GM18520 (cell line): ENCODE measurements around the gene CALCOCO2.
"Not testable (repeated sequence)": the region's sequence is repeated elsewhere in the genome, so short reads cannot be mapped to it uniquely, and the experiment has no call there.

Experiments
- ATAC-seq: cut with Tn5 transposase; IDR thresholded peaks from one replicate; pipeline ENCODE4 v1.9.1; 2021; ENCODE audit not compliant: unreplicated experiment

CALCOCO2 gene

DNA sequence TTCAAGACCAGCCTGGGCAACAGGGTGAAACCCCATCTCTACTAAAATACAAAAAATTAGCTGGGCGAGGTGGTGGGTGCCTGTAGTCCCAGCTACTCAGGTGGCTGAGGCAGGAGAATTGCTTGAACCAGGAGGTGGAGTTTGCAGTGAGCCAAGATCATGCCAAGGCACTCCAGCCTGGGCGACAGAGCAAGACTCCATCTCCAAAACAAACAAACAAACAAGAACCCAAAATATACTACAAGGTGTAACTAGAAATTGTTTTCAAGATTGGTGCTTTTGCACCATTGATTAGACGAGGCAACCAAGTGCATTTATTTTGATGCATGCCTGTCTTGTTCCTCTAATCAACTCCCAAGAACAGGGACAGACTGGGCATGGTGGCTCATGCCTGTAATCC is 41.6 kb downstream of the CALCOCO2 start:
- ATAC-seq: not testable (repeated sequence)

DNA sequence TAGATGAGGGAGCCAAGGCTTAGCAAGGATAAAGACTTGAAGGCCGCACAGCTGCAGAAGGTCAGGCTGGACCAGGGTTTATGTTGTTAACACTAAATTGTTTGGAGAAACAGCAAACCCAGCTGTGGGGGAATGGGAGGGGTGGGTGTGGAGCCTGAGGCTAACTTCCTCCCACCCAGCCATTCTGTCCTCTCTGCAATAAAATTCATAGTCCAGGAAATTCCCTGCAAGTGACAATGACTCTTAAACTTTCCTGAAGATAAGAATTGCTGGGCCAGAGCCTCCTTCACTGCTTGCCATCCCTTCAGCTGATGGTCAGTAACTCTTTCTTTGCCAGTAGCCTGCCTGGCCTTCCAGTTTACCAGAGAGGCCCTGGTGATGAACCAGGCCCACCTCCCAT is 42.4 kb downstream of the CALCOCO2 start:
- no peak for ATAC-seq

DNA sequence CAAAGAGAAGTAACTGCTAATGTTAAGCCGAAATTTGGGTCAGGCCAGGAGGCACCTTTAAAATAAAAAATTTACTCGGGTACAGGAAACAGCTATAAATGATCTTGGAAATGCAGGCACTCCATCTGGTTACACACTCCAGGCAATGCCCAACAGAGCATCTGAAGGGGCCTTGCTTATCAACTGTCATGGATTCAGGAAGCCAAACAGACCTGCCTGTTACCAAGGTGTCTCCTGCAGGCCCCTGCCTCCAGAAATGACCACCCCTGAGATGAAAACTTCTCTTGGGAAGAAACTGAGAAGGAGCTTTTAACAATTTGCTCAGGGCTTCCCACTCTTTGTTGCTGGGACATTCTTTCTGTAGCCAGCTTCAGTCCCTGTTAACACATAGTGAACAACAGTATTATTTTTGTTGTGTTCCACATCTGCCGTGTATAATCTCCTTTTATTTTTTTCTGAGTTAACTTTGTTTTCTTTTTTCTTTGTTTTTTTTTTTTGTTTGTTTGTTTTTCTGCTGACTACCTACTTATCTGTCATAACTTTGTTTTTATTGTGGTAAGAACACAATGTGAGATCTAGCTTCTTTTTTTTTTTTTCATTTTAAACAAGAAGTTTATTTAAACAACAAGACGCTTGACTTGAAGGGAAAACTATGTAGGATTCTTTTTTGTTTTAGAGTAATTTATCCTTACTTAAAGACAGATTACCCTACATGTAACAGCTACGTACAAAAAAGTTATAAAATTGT is 43.0 kb downstream of the CALCOCO2 start:
- no peak for ATAC-seq

DNA sequence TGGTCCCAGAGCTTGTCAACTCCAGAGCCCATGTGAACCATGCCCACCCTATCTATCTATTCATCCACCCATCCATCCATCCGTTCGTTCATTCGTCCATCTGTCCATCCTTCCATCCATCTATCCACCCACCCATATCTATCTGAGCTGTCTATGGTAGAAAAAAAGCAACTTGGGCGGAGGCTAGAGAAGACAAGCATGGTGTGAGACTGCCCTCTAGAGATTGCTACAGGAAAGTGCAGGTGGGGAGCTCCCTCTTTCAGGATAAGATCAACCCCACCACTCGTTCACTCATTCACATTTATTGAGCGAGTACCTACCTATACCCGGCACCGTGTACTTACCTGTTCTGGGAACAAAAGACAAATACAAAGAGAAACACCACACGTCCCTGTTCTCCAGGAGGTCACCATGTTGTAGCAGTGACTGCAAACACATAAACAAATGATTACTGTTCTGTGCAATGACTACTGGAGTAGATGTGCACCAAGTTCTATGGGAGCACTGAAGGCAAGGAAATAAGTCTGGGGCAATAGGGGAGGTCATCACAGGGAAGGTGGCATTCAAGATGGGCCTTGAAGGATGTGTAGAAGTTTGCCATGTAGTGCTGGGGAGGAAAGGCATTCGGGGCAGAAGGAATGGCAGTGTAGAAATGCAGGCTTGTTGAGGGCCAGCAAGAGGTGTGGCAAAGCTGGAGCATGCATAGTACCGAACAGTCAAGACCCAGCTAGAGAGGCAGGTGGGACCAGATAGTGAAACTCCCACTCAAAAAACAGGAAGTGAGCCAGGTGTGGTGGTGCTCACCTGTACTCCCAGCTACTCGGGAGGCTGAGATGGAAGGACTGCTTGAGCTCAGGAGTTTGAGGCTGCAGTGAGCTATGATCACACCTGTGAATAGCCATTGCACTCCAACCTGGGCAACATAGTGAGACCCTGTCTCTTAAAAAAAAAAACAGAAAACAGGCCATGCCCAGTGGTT is 48.4 kb downstream of the CALCOCO2 start:
- ATAC-seq: peak; percentile 43

DNA sequence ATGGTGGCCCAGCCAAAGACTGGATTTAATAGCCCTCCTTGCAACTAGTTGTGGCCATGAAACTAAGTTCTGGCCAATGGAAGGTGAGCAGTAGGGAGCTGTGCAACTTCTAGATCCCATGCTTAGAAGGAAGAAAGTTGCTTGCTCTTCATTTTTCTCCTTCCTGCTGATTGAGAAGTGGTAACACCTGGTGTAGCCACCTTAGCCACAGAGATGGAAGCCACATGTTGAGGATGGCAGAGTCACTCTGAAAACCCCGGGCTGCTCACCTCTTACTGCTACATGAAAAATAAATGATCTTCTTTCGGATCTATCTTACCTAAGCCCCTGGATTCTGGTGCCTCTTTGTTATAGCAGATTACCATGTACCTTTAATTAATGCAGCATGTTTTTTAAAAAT is 51.4 kb downstream of the CALCOCO2 start:
- no peak for ATAC-seq

DNA sequence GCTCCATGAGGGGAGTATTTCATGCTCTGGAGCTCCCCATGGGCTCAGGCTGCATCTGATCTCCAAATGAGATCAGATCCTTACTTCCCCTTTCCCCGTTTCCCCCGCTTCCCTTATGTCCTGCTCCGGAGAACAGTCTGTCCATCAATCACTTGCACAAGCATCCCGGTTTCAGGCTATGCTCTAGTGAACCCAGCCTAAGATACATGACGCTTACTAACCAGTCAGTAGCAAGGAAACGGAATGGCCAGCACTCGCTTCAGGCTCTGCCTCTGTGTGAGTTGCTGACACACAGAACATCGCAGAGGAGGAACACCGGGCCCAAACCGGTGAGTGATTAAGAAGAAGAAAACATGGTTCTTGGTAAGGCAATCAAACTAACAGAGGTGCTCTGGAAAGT is 52.3 kb downstream of the CALCOCO2 start:
- ATAC-seq: no peak

DNA sequence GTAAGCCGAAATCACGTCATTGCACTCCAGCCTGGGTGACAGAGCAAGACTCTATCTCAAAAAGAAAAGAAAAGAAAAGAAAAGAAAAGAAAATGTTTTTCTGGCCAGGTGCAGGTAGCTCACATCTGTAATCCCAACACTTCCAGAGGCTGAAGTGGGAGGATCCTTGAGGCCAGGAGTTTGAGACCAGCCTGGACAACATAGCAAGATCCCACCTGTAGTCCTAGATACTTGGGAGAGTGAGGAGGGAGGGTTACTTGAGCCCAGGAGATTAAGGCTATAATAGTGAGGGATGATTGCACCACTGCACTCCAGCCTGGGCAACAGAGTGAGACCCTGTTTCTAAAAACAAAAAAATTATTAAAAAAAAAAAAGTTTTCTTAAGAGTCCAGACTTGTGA is 59.3 kb downstream of the CALCOCO2 start:
- no peak for ATAC-seq

DNA sequence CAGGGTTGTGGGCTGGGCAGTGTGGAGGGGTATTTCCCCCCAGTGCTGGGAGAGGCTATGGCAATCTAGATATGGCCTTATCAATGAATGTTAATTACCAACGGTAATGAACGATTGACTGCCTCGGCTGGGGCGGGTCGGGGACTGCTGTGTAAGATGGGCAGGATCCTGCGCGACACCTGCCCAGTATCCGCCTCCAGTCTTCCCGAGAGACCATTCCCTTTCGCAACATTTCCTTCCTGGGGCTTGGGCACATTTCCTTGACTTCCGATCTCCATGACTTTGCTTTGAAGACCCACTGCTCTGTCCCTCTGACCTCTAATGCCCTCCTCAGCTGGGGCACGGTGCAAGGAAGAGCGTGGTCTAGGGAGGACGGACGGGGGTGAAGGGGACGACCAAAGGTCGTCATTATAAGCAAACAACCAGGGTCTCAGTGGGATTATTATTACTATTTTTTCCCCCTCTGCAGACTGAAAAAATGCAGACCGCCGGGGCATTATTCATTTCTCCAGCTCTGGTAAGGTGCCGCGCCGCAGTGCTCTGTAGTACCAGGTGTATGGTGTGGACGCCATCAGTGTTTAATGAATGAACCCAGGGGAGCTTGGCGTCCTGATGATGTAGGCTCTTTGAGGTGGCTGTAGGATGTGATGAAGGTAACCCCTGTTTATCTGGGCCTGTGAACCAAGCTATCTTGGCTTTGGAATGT is 62.3 kb downstream of the CALCOCO2 start:
- no peak for ATAC-seq

DNA sequence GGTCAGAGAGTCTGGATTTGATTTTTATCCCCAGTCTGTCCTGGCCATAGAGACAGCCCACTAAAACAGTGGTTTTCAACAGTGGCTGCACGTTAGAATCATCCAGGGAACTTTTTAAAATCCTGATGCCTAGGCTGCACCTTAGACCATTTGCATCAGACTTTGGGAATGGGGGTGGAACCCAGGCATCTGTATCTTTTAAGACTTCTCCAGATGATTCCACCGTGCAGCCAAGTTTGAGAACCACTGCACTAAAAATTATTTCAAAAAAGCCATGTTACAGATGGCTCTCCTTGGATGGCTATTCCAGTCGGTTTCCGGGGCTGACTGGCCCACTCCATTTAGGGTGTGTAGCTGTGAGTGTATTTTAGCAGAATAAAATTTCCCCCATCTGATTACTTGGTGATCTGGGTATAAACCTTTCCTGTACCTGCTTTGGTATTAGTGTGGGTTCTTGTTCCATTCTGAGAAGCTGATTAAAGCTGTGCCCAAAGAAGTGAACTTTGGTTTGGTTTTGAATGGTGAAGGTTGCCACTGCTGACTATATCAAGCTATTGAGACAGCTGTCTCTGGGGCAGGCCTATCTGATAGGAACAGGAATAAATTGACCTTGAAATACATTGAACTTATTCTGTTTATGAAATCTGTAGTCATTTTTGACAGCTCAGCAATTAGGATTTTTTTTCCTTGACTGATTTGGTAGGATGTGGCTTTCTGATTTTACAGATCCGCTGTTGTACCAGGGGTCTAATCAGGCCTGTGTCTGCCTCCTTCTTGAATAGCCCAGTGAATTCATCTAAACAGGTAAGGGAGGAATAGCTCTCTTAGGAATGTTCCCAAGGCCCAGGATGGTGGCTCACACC is 63.0 kb downstream of the CALCOCO2 start:
- no peak for ATAC-seq

DNA sequence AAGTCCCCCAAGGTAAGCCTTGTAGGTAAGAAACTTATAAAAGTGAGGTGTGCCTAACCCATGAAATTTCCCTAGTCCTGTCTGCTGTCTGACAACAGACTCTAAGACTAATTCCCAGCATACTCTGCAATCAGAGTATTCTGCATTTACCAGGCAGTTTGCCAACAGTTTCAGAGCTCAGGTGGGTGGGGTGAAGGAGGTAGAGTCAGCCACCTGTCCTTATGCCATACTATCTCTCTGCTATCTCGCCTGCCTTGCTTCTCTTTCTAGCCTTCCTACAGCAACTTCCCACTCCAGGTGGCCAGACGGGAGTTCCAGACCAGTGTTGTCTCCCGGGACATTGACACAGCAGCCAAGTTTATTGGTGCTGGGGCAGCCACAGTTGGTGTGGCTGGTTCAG is 64.1 kb downstream of the CALCOCO2 start:
- ATAC-seq: no peak

DNA sequence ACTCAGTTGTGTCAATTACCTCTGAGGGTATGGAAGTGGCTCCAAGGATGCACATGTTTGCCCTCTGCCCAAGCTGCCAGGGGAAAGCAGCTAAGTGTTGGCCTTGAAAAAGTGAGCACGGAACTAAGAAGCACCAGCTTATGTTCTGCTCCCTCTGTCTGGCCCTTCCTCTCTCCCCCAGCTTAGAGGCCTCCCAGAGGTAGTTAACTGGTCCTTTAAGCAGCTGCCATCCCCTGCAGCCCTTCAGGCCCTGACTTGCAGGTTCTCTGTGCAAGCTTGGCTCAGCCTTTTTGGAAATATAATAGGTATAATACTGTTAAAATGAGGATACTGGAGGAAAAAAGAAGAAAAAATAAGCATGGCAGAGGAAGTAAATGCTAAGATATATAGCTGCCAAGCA is 70.4 kb downstream of the CALCOCO2 start:
- no peak for ATAC-seq

DNA sequence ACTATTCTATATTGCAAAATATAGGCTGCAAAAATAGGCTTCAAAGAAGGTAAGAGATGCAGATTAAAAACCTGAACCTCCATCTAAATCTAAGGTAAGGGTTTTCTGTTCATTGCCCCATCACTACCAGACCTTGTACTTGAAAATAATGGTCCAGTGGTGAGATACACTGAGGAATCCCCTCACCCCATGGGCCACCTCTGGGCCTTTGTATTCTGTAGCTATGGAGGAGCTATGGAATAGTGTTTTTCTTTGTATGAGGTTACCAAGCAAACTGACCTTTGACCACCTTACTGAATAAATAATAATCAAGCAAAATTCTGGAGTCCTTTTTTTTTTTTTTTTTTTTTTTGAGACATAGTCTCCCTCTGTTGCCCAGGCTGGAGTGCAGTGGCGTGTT is 72.6 kb downstream of the CALCOCO2 start:
- ATAC-seq: no peak

DNA sequence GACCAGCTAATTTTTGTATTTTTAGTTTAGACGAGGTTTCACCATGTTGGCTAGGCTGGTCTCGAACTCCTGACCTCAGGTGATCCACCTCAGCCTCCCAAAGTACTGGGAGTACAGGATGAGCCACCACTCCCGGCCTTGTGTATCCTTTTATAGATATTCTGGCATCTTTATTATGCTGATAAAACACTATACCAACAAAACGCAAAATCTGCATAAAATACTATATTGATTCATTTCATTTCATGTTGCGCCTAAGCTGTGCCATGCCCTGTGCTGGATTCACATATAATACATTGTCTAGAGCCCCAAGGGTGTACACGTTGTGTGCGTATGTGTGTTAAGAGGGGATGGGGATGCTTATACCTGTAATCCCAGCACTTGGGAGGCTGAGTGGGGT is 73.6 kb downstream of the CALCOCO2 start:
- no peak for ATAC-seq

DNA sequence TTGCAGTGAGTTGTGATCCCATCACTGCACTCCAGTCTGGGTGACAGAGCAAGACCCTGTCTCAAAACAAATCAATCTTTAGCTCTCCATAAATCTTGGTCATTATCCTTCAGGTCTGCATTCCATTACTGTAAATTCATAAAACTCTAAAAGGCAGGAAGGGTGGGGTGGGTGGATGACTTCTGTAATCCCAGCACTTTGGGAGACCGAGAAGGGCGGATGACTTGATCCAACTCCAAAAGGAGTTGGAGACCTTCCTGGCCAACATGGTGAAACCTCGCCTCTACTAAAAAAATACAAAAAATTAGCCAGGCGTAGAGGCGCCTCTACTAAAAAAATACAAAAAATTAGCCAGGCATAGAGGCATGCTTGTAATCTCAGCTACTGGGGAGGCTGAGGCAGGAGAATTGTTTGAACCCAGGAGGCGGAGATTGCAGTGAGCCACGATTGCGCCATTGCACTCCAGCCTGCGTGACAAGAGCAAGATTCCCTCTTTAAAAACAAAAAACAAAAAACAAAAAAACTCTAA is 75.2 kb downstream of the CALCOCO2 start:
- no peak for ATAC-seq

DNA sequence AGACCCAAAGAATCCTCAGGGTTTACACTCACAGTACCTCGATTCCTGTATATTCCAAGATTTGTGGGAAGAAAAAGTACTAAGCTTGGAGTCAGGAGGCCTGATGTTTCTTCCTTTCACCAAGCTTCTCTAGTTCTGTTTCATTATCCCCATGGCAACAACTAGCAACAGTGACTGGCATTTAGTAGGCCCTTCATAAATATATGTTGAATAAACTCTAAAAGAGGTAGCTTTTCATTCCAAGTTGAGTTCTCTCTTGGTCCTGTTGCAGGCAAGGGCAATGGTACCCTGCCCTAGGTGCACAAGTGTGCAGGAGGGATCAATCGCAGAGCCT is 76.8 kb downstream of the CALCOCO2 start:
- ATAC-seq: no peak

DNA sequence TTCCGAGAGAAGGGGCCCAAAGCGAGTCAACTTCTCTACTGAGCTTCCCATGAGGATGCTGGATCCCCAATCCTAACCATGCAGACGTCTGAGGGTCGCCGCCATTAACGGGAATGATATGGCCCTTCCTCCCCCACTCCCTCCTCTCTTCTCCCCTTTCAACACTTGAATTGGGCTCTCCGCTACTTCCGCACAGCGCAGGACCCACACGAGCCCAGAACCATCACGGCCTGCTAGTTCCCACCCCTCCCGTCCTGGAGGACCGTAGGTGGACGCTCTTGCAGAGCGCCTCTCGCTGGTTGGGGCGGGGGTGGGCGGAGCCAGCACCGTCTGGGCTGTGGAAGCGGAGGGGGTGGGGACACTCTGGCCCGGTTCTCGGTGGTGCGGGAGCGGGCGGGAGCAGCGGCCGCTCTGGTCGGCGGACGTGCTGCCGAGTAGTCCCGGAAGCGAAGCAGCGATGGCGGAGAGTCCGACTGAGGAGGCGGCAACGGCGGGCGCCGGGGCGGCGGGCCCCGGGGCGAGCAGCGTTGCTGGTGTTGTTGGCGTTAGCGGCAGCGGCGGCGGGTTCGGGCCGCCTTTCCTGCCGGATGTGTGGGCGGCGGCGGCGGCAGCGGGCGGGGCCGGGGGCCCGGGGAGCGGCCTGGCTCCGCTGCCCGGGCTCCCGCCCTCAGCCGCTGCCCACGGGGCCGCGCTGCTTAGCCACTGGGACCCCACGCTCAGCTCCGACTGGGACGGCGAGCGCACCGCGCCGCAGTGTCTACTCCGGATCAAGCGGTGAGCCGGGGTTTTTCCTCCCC is 77.4 kb downstream of the CALCOCO2 start, which contains the start of gene UBE2Z:
UBE2Z (plus strand) TSS at position 361 of the 797 bp plus-strand sequence; CDS start at position 458, 97 bp downstream.
- peak; percentile 74 for ATAC-seq

DNA sequence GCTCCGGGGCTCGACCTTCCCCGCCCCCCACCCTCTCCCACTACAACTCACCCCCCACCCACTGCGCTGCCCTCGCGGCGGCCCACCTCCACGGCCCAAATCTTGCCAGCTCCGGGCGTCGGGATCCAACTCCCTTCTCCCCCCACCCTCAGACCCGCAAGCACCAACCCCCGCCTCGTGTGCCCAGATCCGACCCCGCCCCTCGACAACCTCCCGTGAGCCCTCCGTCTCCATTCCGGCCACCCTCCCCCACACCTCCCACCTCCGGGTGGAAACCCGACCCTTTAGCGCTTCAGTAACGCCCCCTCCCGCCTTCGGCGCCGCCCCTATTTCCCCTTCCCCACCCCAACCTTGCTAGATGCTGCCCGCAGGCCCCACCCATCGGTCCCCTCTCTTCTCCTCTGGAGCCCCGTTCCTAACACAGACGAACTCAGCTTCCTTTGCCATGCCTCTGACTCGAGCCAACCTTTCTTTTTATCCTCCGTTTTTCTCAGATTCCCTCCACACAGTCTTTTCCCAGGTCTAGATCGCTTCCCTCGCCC is 78.1 kb downstream of the CALCOCO2 start:
- ATAC-seq: no peak

DNA sequence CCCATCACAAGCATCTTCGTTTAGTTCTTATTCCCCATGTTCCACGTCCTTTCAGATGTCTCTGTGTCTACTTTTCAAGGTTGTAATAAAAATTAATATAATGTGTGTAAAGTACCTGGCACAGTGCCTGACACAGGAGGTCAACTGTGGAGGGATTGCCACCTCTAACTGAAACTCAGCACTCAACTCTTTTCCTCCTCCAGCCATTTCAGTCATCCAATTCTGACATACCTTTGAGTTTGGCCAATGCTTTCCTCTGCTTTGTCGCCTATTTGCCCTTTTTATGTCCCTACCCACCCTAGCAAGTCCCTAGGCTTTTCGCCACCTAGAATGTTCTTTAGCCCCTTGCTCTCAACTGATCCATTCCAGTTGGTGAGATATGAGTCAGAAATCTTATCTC is 78.9 kb downstream of the CALCOCO2 start:
- ATAC-seq: no peak

DNA sequence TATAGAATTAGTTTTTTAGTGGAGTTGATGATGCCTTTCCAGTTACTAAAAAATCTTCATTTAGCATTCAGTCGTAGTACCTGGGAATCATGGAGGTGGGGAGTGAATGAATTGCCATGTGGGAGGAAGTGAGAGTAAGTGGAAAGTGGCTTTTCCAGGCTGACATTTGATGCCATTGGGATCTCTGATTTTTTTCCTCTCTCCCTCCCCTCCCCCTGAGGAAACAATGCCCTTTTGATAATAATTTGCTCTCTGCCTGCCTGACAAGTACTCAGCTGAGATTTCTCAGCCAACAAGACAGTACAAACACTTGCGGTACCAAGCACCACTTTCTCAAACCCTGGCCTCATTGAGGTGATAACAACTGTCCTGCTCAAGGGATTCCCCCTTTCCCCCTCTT is 79.5 kb downstream of the CALCOCO2 start:
- ATAC-seq: no peak
